MM.1S (cell line): ENCODE measurements around the gene CHAF1A.

Experiments used
- DNase-seq: peaks from one replicate; pipeline ENCODE4 v3.0.0-alpha.2; 2015
- H2AFZ ChIP-seq: fragments of 300-600 bp; sonication (generic); 2 replicates; pipeline ENCODE4 v1.6.0; 2016; ENCODE audit warnings: antibody characterized with exemption, low read length
- H3F3A ChIP-seq: fragments of 300-600 bp; sonication (generic); 2 replicates; pipeline ENCODE4 v1.6.1; 2016; ENCODE audit warnings: mild to moderate bottlenecking, antibody characterized with exemption, low read length, moderate library complexity, mixed read lengths; ENCODE audit not compliant: insufficient read depth
- H3K27ac ChIP-seq: fragments of 300-600 bp; sonication (generic); 2 replicates; pipeline ENCODE4 v1.5.1; 2016; ENCODE audit warnings: mild to moderate bottlenecking, low read length
- H3K27me3 ChIP-seq: fragments of 300-600 bp; sonication (generic); replicated peaks from 2 replicates; pipeline ENCODE4 v1.6.0; 2016; ENCODE audit warnings: low read length; ENCODE audit not compliant: insufficient read depth
- H3K36me3 ChIP-seq: fragments of 300-600 bp; sonication (generic); replicated peaks from 2 replicates; pipeline ENCODE4 v1.6.1; 2016; ENCODE audit warnings: mild to moderate bottlenecking, low read length, mixed read lengths; ENCODE audit not compliant: insufficient read depth
- H3K4me1 ChIP-seq: fragments of 300-600 bp; sonication (generic); 2 replicates; pipeline ENCODE4 v1.6.1; 2016; ENCODE audit warnings: low read length, mixed read lengths
- H3K4me2 ChIP-seq: fragments of 300-600 bp; sonication (generic); 2 replicates; pipeline ENCODE4 v1.6.0; 2016; ENCODE audit warnings: low read depth, low read length
- H3K4me3 ChIP-seq: fragments of 300-600 bp; sonication (generic); 2 replicates; pipeline ENCODE4 v1.5.1; 2016; ENCODE audit warnings: low read length, mixed read lengths
- H3K79me2 ChIP-seq: fragments of 300-600 bp; sonication (generic); 2 replicates; pipeline ENCODE4 v1.6.1; 2016; ENCODE audit warnings: mixed run types, low read length, mixed read lengths
- H3K9ac ChIP-seq: fragments of 300-600 bp; sonication (generic); 2 replicates; pipeline ENCODE4 v1.6.1; 2016; ENCODE audit warnings: low read length, mixed read lengths
- H3K9me2 ChIP-seq: fragments of 300-600 bp; sonication (generic); replicated peaks from 2 replicates; pipeline ENCODE4 v1.6.1; 2016; ENCODE audit warnings: mild to moderate bottlenecking, low read length, mixed read lengths; ENCODE audit not compliant: insufficient read depth
- H3K9me3 ChIP-seq: fragments of 300-600 bp; sonication (generic); replicated peaks from 2 replicates; pipeline ENCODE4 v1.6.1; 2016; ENCODE audit warnings: mild to moderate bottlenecking, low read length, mixed read lengths; ENCODE audit not compliant: insufficient read depth
- H4K20me1 ChIP-seq: fragments of 300-600 bp; sonication (generic); 2 replicates; pipeline ENCODE4 v1.6.1; 2016; ENCODE audit warnings: mild to moderate bottlenecking, low read length, moderate library complexity, mixed read lengths; ENCODE audit not compliant: insufficient read depth
- CTCF ChIP-seq: fragments of 300-600 bp; sonication (generic); IDR thresholded peaks from 2 replicates; pipeline ENCODE4 v1.5.1; 2016; ENCODE audit warnings: antibody characterized with exemption, low read length, mixed read lengths
- EZH2 ChIP-seq: fragments of 300-600 bp; sonication (generic); optimal IDR thresholded peaks from 2 replicates; pipeline ENCODE3; 2017; ENCODE audit warnings: low read depth, mild to moderate bottlenecking, antibody characterized with exemption, low read length, mixed read lengths
- EZH2phosphoT487 ChIP-seq: fragments of 300-600 bp; sonication (generic); IDR thresholded peaks from 2 replicates; pipeline ENCODE4 v1.6.1; 2018; ENCODE audit warnings: antibody characterized with exemption, low read length

CHAF1A gene

DNA sequence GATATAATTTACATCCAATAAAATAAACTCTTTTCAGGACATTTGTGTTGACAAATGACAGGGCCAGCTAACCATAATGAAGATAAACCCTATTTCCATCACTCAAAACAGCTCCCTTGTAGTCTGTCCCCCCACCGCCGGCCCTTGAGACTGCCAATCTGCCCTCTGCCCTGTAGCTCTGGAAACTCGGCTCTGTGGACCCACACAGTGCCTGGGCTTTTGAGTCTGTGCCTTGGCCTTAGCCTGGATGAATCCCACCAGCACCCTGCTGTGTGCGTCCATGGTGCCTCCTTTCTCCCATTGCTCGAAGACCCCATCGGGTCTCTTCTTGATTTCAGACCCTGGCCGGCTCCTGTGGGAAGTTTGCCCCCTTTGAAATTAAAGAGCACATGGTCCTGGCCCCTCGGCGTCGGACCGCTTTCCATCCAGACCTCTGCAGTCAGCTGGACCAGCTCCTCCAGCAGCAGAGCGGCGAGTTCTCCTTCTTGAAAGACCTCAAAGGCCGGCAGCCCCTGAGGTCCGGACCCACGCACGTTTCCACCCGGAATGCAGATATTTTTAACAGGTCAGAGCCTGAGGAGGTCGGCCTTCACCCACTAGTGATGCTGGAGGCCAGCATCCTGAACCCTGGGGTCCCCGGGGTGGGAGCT lies 26.0 kb downstream of the CHAF1A start:
- H3K9me2 ChIP-seq = no peaks in the 10 kb centered on the region
- H3K4me1 ChIP-seq = peaks cover 9% of the 10 kb centered on the region
- H3K9ac ChIP-seq = no peak overlapping the region
- TF ChIP-seq CTCF (no peak), EZH2 (no peak), EZH2phosphoT487 (no peak)
- H2AFZ ChIP-seq = no peak overlapping the region
- peaks cover 6% of the 10 kb centered on the region for H3F3A ChIP-seq
- H3K27me3 ChIP-seq = no peaks in the 10 kb centered on the region
- peaks cover 26% of the 10 kb centered on the region; the same call in 1 of the 2 replicates for H3K79me2 ChIP-seq
- H3K4me3 ChIP-seq = no peak overlapping the region
- no peaks in the 10 kb centered on the region for H3K9me3 ChIP-seq
- H4K20me1 ChIP-seq = peaks cover 6% of the 10 kb centered on the region
- DNase-seq = no peak
- peaks cover 30% of the 10 kb centered on the region for H3K36me3 ChIP-seq
- H3K4me2 ChIP-seq = no peak overlapping the region
- H3K27ac ChIP-seq = no peak overlapping the region

DNA sequence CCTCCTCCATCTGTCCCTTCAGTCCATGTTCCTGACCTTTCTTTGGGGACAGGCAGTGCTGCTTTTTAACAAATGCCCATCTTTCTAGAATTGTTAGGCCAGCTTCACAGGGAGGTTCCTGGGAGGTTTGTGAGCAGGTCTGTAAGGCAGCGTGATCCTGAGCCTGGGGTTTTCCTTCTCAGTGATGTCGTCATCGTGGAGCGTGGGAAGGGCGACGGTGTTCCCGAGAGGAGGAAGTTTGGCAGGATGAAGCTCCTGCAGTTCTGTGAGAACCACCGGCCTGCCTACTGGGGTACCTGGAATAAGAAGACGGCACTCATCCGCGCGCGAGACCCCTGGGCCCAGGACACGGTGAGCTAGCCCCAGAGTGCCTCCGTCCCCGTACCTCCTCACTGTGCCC lies 26.8 kb downstream of the CHAF1A start:
- H4K20me1 ChIP-seq = peaks cover under 1% of the 10 kb centered on the region; the same call in 1 of the 2 replicates
- H3K9me2 ChIP-seq = no peaks in the 10 kb centered on the region
- H3F3A ChIP-seq = no peaks in the 10 kb centered on the region
- H3K4me1 ChIP-seq = peaks cover 1% of the 10 kb centered on the region
- no peak overlapping the region for H3K4me2 ChIP-seq
- DNase-seq = no peak
- H3K27me3 ChIP-seq = no peaks in the 10 kb centered on the region
- no peak overlapping the region for H3K9ac ChIP-seq
- no peak overlapping the region for H2AFZ ChIP-seq
- H3K27ac ChIP-seq = no peak overlapping the region
- no peaks in the 10 kb centered on the region for H3K9me3 ChIP-seq
- H3K79me2 ChIP-seq = peaks cover 21% of the 10 kb centered on the region; the same call in 1 of the 2 replicates
- TF ChIP-seq EZH2phosphoT487 (no peak), EZH2 (no peak), CTCF (no peak)
- no peak overlapping the region for H3K4me3 ChIP-seq
- H3K36me3 ChIP-seq = peaks cover 27% of the 10 kb centered on the region

- Histone ChIP-seq H3K9ac (no peak overlapping the region), H2AFZ (no peak overlapping the region), H4K20me1 (no peaks in the 10 kb centered on the region; the same call in 1 of the 2 replicates), H3K9me3 (no peaks in the 10 kb centered on the region), H3K4me2 (no peak overlapping the region), H3K27ac (no peak overlapping the region), H3K27me3 (no peaks in the 10 kb centered on the region), H3F3A (no peaks in the 10 kb centered on the region), H3K4me1 (no peaks in the 10 kb centered on the region), H3K4me3 (no peak overlapping the region), H3K9me2 (no peaks in the 10 kb centered on the region), H3K79me2 (peaks cover 23% of the 10 kb centered on the region; the same call in 1 of the 2 replicates), H3K36me3 (peaks cover 29% of the 10 kb centered on the region)
- TF ChIP-seq CTCF = no peak
- TF ChIP-seq EZH2phosphoT487 = no peak
- TF ChIP-seq EZH2 = no peak
- DNase-seq = no peak
These were observed 27.3 kb downstream of the CHAF1A start for GRCh38 chr19:4429771-4430171.
